Fibroblast of peridontal ligament (primary cell): Measurements from ENCODE around the gene UTP11.
A peak's percentile ranks its signal among the peaks of the same experiment; 100 is the strongest.
"Not testable (repeated sequence)": the region's sequence is repeated elsewhere in the genome, so short reads cannot be mapped to it uniquely, and the experiment has no call there.

Source experiments
- DNase-seq: peaks from one replicate; pipeline ENCODE4 v3.0.0-alpha.2; 2010; ENCODE audit errors: extremely low read depth

UTP11 gene

GRCh38 chr1:38027201-38028104 is 14.9 kb downstream of the UTP11 start:
- DNase-seq: no peak

- no peak for DNase-seq
Measured at GRCh38 chr1:38028105-38028591, 15.6 kb downstream of the UTP11 start.

GRCh38 chr1:38028671-38029070 is 16.1 kb downstream of the UTP11 start:
- no peak for DNase-seq

- DNase-seq: no peak
Measured at GRCh38 chr1:38029081-38029681, 16.6 kb downstream of the UTP11 start.

- peak; percentile 35 for DNase-seq
Measured at GRCh38 chr1:38029685-38030511, 17.4 kb downstream of the UTP11 start.

GRCh38 chr1:38030596-38031512 is 18.3 kb downstream of the UTP11 start:
- no peak for DNase-seq

- no peak for DNase-seq
Measured at GRCh38 chr1:38031513-38031866, 19.0 kb downstream of the UTP11 start.

- DNase-seq: not testable (repeated sequence)
Measured at GRCh38 chr1:38032992-38033391, 20.5 kb downstream of the UTP11 start.

- DNase-seq: no peak
Measured at GRCh38 chr1:38034871-38035270, 22.3 kb downstream of the UTP11 start.

GRCh38 chr1:38037221-38037939 is 24.8 kb downstream of the UTP11 start:
- DNase-seq: no peak

- peak; percentile 21 for DNase-seq
Measured at GRCh38 chr1:38038861-38039260, 26.3 kb downstream of the UTP11 start.

- no peak for DNase-seq
Measured at GRCh38 chr1:38039331-38040088, 27.0 kb downstream of the UTP11 start.

GRCh38 chr1:38041936-38042834 is 29.7 kb downstream of the UTP11 start:
- DNase-seq: no peak

- DNase-seq: no peak
Measured at GRCh38 chr1:38043036-38043747, 30.7 kb downstream of the UTP11 start.

GRCh38 chr1:38044221-38045215 is 32.0 kb downstream of the UTP11 start:
- DNase-seq: no peak

GRCh38 chr1:38045401-38046332 is 33.1 kb downstream of the UTP11 start:
- no peak for DNase-seq
